ENCODE results near the gene IL11. TPM values are rescaled to one million over a fixed set of nuclear protein-coding genes. Genes with fewer than 3 reads are reported as not detected.

The IL11 gene
- total RNA-seq, 1 donor from 2014 or later: 10.0 TPM

DNA sequence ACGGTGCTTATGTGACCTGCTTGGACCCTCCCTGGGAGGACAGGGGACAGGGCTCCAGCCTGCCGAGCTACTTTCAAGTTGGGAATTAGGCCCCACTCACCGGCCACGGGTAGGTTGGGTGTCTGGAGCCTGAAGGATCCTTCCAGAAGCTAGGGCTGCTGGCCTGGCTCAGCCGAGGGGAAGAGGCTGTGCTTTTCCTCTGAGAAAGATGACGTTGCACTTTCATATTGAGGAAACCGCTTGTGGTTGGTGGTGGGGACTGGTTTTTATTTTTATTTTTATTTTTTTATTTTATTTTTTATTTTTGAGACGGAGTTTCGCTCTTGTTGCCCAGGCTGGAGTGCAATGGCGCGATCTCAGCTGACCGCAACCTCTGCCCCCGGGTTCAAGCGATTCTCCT lies 45.1 kb downstream of the IL11 start, which contains the start of gene TMEM150B:
TMEM150B (minus strand) TSS at position 170 of the 400 bp plus-strand sequence. CDS start 4,305 bp downstream, outside the sequence.
- TF ChIP-seq, protein P1, sequence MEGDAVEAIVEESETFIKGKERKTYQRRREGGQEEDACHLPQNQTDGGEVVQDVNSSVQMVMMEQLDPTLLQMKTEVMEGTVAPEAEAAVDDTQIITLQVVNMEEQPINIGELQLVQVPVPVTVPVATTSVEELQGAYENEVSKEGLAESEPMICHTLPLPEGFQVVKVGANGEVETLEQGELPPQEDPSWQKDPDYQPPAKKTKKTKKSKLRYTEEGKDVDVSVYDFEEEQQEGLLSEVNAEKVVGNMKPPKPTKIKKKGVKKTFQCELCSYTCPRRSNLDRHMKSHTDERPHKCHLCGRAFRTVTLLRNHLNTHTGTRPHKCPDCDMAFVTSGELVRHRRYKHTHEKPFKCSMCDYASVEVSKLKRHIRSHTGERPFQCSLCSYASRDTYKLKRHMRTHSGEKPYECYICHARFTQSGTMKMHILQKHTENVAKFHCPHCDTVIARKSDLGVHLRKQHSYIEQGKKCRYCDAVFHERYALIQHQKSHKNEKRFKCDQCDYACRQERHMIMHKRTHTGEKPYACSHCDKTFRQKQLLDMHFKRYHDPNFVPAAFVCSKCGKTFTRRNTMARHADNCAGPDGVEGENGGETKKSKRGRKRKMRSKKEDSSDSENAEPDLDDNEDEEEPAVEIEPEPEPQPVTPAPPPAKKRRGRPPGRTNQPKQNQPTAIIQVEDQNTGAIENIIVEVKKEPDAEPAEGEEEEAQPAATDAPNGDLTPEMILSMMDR (IDR thresholded peaks at IDR 0.05; ENCODE audit: unreplicated experiment): no peak
- H3K4me3 Mint-ChIP-seq: no peak within 1 kb of the TSS
- H3K36me3 Mint-ChIP-seq: no peaks in the 10 kb centered on the region
- H3K4me1 Mint-ChIP-seq: peaks cover under 1% of the 10 kb centered on the region
- no peaks in the 10 kb centered on the region for H3K27me3 Mint-ChIP-seq (ENCODE audit: low read depth)
- DNase-seq (ENCODE audit: low spot score in 2 of 2, unreplicated experiment in 2 of 2): no peak
- no peaks in the 10 kb centered on the region for H3K9me3 Mint-ChIP-seq
- no peak within 1 kb of the TSS for H3K27ac Mint-ChIP-seq

DNA sequence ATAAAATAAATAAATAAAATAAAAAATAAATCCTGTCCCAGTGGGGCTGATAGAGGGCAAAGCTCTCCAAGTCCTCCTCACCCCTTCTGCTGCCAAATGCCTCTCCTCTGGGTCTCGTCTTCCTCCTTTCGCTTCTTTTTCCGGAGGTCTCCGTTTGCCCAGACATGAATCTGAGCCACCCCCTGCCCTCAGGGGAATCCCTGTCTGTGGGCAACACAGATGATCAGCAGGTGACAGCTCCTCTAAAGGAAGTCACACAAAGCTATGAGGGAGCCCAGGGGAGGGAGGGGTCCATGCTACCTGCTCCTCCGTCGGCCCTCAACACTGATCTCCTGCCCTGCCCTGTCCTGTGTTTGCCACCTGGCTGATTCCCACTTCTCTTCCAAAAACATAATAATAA lies 45.6 kb downstream of the IL11 start:
- no peak overlapping the region for H3K4me3 Mint-ChIP-seq
- no peak overlapping the region for H3K27ac Mint-ChIP-seq
- no peak for DNase-seq (ENCODE audit: low spot score in 2 of 2, unreplicated experiment in 2 of 2)
- H3K36me3 Mint-ChIP-seq: no peaks in the 10 kb centered on the region
- H3K27me3 Mint-ChIP-seq (ENCODE audit: low read depth): no peaks in the 10 kb centered on the region
- H3K9me3 Mint-ChIP-seq: no peaks in the 10 kb centered on the region
- TF ChIP-seq, protein P1 (IDR thresholded peaks at IDR 0.05; ENCODE audit: unreplicated experiment): no peak
- peaks cover 5% of the 10 kb centered on the region for H3K4me1 Mint-ChIP-seq

DNA sequence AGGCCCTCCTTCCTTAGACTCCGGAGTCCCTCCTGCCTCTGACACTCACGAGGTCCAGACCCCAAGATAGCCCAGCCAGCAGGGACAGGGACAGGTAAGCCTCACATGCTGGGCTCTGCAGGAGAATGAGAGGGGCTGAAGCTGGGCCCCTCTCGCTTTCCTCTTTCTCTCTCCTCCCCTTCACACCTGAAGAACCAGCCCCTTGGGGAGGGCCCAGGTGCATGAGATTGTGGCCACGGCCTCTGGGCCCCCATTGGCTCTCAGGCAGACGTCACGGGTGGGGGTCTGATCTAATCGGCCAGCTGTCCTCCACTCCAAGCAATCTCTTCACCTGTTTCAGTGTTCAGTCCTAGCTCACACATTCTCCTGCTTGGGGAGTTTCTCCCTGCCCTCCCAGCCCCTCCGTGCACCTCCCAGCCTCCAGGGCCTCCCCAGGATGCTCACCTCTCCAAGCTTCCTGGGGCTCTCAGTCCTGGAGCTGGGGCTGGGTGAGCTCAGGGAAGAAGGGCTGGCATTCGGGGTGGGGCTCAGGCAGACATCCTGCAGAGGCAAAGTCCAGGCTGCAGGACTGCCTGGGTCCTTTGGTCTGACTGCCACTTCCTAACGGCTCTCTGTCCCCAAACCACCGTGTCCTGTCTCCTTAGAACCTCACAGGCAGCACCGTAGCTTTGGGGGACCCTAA lies 47.9 kb downstream of the IL11 start:
- Mint-ChIP-seq H3K4me1 (peaks cover 6% of the 10 kb centered on the region), H3K27me3 (ENCODE audit: low read depth) (no peaks in the 10 kb centered on the region), H3K27ac (no peak overlapping the region), H3K4me3 (no peak overlapping the region), H3K36me3 (no peaks in the 10 kb centered on the region), H3K9me3 (no peaks in the 10 kb centered on the region)
- DNase-seq (ENCODE audit: low spot score in 2 of 2, unreplicated experiment in 2 of 2): no peak
- TF ChIP-seq, protein P1 (IDR thresholded peaks at IDR 0.05; ENCODE audit: unreplicated experiment): no peak

DNA sequence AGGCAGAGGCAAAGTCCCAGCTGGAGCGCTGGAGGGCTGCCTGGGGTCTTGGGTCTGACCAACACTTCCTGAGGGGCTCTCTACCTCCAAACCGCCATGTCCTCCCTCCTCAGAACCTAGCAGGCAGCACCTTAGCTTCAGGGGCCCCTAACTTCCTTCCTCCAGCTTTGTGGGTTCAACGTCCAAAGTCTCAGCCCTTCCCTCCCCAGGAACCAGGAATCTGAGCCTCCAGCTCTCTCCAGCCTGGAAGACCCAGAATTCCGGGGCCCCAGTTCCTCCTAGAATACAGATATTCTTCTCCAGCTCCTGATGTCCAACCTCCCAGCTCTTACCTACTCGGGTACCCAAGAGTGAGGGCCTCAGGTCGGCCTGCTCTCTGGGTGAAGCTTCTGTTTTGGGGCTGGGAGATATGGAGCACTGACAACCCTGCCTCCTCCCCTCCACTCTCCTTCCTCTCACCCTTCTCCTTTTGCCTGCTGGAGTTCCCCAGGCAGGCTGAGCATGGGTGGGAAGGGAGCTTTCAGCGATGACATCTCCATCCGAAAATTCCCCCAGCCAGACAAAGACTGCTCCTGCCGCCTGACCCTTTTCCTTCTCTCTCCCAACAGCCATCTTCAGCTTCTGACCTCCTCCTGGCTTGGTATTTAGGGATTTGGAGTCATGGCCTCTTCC lies 48.7 kb downstream of the IL11 start:
- Mint-ChIP-seq H3K27me3 (ENCODE audit: low read depth) (no peaks in the 10 kb centered on the region), H3K4me1 (peaks cover 6% of the 10 kb centered on the region), H3K36me3 (no peaks in the 10 kb centered on the region), H3K27ac (no peak overlapping the region), H3K4me3 (no peak overlapping the region), H3K9me3 (no peaks in the 10 kb centered on the region)
- TF ChIP-seq, protein P1 (IDR thresholded peaks at IDR 0.05; ENCODE audit: unreplicated experiment): no peak
- no peak for DNase-seq (ENCODE audit: low spot score in 2 of 2, unreplicated experiment in 2 of 2)

DNA sequence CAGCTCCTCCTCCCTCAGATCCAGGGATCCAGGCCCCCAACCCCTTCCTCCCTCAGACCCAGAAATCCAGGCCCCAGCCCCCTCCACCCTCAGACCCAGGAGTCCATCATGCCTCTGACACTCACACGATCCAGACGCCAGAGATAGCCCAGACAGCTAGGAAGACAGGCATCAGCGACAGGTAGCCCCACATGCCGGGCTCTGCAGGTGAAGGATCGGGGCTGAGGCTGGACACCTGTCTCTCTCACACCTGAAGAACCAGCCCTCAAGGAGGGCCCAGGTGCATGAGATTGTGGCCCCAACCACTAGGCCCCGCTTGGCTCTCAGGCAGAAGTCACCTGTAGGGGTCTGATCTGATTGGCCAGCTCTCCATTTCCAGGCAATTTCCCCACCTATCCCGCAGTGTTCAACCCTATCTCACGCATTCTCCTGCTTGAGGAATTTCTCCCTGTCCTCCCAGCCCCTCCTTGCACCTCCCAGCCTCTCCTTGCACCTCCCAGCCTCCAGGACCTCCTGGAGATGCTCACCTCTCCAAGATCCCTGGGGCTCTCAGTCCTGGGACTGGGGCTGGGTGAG lies 49.3 kb downstream of the IL11 start:
- Mint-ChIP-seq H3K4me1 (peaks cover 6% of the 10 kb centered on the region), H3K9me3 (no peaks in the 10 kb centered on the region), H3K4me3 (no peak overlapping the region), H3K36me3 (no peaks in the 10 kb centered on the region), H3K27ac (no peak overlapping the region), H3K27me3 (ENCODE audit: low read depth) (no peaks in the 10 kb centered on the region)
- TF ChIP-seq, protein P1 (IDR thresholded peaks at IDR 0.05; ENCODE audit: unreplicated experiment): no peak
- no peak for DNase-seq (ENCODE audit: low spot score in 2 of 2, unreplicated experiment in 2 of 2)
